Fibroblast of villous mesenchyme (primary cell): ENCODE measurements around the gene ABHD12B. TPM values are rescaled to one million over a fixed set of nuclear protein-coding genes. Genes with fewer than 3 reads are reported as not detected.

ENCODE experiments used
- DNase-seq: peaks from one replicate; pipeline ENCODE4 v3.0.0-alpha.2; 2010; ENCODE audit warnings: low read depth
- H3K4me3 ChIP-seq: 2 replicates; pipeline ENCODE4 v1.5.1; 2011; ENCODE audit warnings: low read depth, mild to moderate bottlenecking, low read length
- CTCF ChIP-seq: IDR thresholded peaks from 2 replicates; pipeline ENCODE4 v1.5.1; 2012; ENCODE audit warnings: low read depth, mild to moderate bottlenecking, low read length; ENCODE audit not compliant: insufficient read depth
- total RNA-seq: library from RNA; depleted of rRNA; stranded (reverse); fragments of >200 nt; gene quantifications from 2 replicates; pipeline ENCODE4 v1.2.3, GENCODE V29; 2012

The ABHD12B gene
- total RNA-seq, 1 donor, result not detected

GRCh38 chr14:50943261-50943942 lies 71.5 kb downstream of the ABHD12B start:
- no peak for TF ChIP-seq CTCF
- peak; percentile 56 for DNase-seq
- H3K4me3 ChIP-seq, result peak overlapping the region; percentile 80

DNA sequence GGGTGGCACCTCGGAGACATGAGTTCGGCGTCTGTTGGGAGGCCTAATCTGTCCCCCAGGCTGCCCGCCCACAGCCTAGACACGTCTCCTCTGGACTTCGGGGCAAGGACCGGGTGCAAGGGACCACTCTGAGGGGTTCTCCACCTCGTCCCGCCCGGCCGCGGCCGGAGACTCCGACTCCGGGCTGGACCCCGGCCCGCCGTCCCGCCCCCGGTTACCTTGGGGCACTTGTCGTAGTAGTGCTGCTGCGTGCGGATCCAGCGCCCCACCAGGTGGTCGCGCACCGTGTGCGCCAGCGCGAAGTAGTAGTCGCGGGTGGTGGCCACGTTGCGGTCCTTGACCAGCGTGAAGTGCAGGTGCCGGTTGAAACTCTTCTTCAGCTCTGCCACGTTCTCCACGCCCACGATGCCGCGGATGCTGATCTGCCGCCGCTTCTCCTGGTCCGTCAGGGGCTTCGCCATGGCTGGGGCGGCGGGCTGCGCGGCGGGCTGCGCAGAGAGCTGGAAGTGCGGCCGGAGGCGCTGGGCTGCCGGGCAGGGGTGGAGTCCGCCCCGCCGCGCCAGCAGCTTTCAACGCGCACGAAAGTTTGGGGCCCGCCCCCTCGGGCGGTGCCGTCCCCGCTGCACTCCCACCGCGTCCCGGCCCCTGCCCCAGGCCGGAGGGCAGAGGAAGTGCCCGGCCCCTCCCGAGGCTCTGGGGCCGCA lies 72.2 kb downstream of the ABHD12B start, which contains the start of gene PYGL:
PYGL (minus strand) TSS at position 541 of the 704 bp plus-strand sequence; CDS start at position 461, 80 bp downstream.
- H3K4me3 ChIP-seq, result peak within 1 kb of the TSS; percentile 80
- no peak for TF ChIP-seq CTCF
- DNase-seq, result peak; percentile 73

DNA sequence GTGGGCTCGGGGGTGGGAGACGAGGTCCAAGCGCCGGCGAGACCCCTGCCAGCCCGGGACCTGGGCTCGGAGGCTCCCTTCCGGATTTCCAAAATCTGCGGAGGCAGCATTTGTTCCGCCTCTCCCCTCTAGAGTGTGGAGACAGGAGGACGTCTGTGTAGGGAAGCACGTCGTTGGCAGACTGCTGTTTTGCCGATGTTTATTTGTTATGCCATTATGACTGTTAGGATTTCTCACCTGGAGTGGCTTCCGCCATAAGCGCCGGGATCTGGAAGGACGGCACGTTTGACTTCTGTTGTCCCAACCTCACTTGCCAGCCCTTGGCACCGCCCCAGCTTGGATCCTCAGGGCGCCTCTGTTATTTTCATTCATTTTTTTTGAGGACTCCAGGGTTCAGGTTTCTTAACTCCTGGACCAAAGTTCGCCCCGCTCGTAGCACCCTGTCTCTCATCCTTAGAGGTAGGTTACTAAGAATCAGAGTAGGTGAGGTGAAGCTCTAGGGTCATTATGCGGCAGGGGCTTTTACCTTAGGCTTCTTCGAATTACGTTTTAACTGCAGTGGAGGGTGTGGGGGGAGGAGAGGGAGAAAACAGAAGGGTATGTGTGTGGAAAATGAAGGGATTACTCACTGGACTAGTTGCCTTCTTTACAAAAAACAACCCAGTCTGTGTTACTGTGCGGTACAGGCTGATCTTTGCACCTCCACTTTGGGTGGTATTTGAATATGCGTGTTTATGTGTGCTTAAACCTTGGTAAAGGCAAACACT lies 73.0 kb downstream of the ABHD12B start:
- peak; percentile 54 for DNase-seq
- peak overlapping the region; percentile 80 for H3K4me3 ChIP-seq
- no peak for TF ChIP-seq CTCF

DNA sequence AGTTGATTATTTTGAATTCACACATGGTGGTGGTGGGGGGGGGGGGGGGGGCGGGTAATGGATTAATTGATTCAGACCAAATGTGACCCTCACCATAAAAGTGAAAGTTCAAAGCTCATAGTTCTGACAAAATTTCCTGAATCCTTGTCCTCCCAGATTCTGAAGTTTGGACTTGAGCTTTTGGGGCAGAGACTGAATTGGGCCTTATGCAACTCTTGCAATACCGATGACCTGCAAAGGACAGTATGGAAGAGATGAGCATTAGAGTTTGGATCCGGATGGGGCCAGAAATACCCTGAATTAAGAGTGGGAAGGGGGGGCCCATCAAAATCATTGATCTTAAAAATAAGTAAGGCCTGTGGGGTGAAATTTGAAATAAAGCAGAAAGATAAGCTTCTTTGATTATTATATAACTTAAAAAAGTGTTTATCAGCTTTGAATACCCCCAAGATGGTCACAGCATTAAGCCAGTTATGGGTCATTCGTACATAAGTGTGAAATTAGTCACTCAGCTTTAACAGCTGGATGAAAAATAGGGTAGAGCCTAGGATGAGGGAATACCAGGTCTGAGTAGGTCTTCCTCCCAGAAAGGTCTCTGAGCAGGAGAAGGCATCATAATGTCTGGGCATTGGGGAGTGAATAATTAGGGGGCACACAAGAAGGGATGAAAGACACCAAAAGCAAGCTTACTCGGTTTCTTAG lies 74.5 kb downstream of the ABHD12B start:
- H3K4me3 ChIP-seq, result no peak overlapping the region
- no peak for DNase-seq
- TF ChIP-seq CTCF, result no peak

GRCh38 chr14:50947446-50947845 lies 75.6 kb downstream of the ABHD12B start:
- TF ChIP-seq CTCF, result no peak
- no peak for DNase-seq
- no peak overlapping the region for H3K4me3 ChIP-seq

DNA sequence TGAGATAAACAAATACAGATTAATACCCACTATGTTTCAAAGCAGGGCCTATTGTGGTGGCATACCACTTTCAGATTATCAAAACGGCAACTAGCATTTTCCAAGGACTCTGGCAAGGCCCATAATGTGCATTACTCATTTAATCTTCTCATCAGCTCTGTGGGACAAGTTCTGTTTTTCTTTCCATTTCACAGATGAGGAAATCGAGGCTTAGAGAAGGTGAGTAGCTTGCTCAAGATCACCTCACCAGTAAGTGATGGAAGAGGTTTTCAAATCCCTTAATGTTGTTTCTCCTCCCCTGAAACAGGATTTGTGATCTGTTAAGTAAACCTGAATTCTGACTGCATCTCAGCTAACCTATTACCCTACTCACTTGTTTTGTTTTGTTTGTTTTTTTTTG lies 76.4 kb downstream of the ABHD12B start:
- H3K4me3 ChIP-seq, result no peak overlapping the region
- TF ChIP-seq CTCF, result no peak
- no peak for DNase-seq
